HG03469 (cell line): ENCODE measurements around the gene TMEM94.
"Not testable (repeated sequence)": the region's sequence is repeated elsewhere in the genome, so short reads cannot be mapped to it uniquely, and the experiment has no call there.

Source experiments
- ATAC-seq: cut with Tn5 transposase; IDR thresholded peaks from one replicate; pipeline ENCODE4 v1.9.1; 2021; ENCODE audit warnings: mild to moderate bottlenecking, moderate library complexity, moderate number of reproducible peaks; ENCODE audit not compliant: unreplicated experiment

TMEM94 gene

DNA sequence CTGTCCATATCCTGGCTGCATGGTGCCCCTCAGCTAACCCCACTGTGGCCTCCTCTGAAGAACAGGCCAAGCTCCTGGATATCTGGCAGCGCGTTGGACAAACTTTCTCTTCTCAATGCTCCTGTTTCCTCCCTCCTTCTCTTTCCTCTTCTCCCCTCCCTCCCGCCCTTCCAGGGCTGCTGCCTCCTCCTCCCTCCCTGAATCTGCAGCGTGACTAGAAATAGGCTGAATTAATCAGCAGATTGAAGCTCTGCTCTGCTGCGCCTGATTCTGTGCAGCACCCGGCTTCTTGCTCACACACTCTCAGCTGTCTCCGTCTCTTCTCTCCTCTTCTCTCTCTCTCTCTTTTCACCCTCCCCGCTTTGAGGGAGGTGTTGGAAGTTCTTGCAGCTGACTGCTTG is 19.8 kb downstream of the TMEM94 start:
- no peak for ATAC-seq

DNA sequence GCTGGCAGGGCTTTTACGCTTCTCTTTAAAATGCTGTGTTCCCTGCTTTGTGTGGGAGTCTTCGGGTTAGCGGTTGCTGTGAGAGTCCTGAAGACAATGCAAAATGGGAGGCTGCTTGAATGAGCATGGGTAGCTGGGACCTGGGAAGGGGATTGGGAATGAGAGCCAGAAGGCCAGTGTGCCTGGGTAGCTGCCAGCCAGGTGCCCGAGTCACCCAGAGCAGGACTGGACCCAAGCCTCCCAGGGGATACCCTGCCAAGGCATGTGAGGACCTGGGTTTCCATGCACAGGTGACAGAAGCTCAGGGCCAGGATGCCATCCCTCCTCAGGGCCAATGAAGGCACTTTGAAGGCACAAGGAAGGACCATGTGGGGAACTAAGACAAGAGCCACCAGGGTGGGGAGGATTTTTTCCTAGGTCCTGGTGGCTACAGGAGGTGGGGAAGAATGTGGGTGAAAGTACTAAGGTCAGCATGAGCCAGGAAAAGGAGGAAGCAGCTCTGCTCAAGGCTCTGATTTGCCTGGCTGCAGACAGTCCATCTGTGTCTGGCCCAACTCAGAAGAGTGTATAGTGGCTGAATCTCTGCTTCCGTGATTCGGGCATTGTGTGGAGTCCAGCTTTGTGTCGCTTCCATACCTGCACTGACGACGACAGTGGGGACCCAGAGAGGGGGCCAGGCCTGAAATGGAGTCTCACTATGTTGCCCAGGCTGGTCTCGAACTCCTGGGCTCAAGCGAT is 20.5 kb downstream of the TMEM94 start:
- ATAC-seq = no peak

DNA sequence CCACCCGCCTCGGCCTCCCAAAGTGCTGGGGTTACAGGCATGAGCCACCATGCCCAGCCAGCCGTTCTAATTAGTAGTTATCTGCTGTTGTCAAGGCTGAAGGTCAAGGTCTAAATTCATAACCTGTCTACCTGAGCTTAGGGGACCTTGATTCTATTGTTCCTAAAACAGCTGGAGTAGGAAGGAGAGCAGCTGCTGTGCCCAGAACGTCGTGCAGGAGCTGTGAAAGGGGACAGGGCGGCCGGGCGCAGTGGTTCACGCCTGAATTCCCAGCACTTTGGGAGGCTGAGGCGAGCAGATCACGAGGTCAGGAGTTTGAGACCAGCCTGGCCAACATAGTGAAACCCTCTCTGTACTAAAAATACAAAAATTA is 21.0 kb downstream of the TMEM94 start:
- not testable (repeated sequence) for ATAC-seq

DNA sequence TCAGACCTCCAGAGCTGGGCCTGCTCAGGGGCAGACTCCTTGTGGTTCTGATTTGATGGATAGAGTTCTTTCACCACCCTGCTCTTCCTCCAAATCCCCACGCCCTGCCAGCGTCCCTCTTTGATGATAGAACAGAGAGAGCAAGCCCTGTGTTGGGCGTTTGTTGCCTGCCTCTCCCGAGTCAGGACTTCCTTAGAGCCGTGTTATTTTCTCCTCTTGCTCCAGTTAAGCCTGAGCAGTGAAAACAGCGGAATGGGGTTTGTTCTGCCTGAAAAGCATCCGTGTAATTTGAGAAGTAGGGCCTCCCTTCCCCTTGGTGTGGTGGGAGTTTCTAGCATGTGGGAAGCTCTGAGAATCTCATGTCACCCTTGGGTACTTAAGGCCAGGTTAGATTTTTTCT is 22.1 kb downstream of the TMEM94 start:
- ATAC-seq = no peak

DNA sequence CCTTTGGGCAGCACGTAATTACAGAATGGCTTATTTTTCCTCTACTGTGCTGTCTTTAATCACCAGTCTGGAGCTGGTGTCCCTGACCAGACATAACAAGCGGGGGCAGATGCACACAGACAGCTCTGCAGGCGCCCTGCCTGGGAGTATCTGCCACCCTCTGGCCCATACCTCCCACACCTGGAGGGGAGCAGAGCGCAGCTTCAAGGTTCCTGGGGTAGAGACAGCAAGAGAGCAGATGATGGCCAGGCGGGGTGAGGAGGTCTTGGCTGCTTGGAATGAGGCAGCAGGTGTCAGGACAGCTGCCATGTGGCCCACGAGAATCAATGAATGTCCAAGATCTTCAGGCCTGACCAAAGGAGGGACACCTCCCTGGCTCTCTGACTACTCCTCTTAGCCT is 23.8 kb downstream of the TMEM94 start:
- no peak for ATAC-seq

DNA sequence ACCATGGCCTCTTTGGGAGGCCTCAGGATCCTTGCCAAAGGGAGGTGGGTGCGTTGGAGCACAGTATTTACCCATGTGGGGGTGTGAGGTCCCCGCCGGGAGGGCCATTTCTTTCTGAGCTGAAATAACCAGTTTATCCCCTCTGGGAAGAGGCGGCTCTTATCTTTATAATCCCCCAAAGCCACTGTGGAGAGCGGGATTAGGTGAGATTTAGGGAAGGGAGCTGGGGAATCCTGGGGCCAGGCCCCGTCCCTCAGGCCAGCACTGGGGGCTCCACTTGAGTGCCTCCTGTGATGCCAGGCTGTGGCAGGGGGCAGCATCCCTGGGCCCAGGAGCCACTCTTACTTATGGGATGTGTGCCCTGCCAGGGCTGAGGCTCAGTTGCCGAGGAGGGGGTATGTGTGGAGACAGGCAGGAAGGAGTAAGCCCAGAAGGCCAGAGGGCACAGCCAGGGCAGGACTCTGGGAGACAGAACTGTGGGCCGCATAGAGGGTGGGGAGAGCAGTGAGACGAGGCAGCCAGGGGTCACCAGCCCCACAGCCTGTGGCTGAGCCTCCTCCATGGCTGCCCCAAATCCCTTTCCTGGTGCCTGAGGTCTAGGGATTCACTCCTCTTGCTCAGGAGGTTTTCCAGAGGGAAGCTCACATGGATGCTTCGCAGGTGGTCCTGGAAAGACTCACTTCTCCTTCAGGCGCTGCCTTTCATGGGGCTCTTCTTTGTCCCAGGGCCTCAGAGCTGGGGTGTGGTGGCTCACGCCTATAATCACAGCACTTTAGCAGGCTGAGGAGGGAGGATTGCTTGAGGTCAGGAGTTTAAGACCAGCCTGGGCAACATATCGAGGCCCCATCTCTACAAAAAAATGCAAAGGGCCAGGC is 25.0 kb downstream of the TMEM94 start:
- ATAC-seq = no peak

DNA sequence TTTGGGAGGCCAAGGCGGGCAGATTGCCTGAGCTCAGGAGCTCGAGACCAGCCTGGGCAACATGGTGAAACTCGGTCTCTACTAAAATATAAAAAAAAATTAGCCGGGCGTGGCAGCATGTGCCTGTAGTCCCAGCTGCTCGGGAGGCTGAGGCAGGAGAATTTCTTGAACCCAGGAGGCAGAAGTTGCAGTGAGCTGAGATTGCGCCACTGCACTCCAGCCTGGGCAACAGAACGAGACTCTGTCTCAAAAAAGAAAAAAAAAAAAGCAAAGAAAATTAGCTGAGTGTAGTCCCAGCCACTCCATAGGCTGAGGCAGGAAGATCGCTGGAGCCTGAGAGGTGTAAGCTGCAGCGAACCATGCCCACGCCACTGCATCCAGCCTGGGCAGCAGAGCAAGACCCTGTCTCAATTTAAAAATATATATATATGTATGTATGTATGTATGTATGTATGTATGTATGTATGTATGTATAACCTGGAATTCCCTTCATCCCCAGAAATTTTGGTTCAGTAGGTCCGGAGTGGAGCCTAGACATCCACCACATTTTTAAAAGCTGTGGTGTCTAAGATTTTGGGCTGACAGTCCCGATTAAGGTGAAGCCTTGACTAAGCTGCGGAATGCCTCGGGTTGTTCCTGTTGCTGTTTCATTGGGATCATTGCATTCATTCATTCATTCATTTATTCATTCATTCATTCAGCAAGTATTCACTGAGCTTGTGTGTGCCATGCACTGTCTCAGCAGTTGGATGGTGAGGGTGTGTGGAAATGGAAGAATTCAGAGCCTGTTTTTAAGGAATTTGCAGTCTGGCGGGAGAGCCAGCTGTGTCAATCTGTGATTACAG is 25.9 kb downstream of the TMEM94 start:
- ATAC-seq = no peak

DNA sequence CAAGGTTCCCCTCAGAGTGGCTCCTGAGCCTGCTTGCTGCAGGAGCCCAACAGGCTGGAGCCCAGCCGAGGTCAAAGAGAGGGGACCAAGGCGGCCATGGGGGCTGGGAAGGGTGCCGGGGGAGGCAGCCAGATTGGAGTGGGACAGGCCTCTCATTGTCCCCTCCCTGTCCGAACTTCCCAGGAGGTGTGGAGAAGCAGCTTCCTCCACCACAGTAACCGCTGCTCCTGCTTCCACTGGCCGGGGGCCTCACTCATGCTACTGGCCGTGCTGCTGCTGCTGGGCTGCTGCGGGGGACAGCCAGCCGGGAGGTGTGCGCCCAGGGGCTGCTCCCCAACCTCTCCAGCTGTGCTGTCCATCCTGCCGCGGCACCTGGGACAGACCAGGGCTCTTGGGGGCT is 29.3 kb downstream of the TMEM94 start:
- no peak for ATAC-seq

DNA sequence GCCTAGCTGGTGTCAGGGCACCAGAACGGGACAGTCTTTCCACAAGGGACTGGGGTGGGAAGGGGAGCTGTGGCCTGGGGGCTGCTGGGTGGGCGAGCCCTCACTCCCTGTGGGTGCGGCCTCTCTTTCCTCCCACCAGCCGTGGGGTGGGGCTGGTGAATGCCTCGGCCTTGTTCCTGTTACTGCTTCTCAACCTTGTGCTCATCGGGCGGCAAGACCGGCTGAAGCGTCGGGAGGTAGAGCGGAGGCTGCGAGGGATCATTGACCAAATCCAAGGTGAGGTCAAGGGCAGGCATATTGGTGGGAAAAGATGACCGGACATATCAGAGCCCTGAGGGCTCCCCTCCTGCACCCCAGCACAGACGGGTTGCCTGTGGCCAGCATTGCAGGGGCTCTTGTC is 29.7 kb downstream of the TMEM94 start:
- no peak for ATAC-seq

DNA sequence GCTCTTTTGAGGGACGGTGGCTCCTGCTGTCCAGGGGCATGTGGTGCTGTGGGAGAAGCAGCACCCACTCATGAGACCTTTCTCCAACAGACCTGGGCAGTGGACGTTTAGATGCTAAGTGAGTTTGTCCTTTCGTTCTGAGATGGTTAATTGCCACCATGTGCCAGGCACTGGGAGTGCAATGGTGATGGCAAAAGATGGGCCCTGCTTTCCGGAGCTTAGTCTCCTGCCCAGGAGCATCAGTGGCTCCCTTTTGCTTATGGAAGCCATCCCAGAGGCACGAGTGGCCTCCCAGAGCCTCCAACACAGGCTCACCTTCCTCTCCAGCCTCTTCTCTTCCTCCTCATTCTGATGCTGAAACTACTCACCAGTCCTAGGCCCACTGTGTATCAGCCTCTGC is 30.5 kb downstream of the TMEM94 start:
- ATAC-seq = no peak

- no peak for ATAC-seq
Measured at GRCh38 chr17:75487351-75488070, 31.1 kb downstream of the TMEM94 start.

GRCh38 chr17:75488693-75489510 is 32.5 kb downstream of the TMEM94 start:
- ATAC-seq = no peak

DNA sequence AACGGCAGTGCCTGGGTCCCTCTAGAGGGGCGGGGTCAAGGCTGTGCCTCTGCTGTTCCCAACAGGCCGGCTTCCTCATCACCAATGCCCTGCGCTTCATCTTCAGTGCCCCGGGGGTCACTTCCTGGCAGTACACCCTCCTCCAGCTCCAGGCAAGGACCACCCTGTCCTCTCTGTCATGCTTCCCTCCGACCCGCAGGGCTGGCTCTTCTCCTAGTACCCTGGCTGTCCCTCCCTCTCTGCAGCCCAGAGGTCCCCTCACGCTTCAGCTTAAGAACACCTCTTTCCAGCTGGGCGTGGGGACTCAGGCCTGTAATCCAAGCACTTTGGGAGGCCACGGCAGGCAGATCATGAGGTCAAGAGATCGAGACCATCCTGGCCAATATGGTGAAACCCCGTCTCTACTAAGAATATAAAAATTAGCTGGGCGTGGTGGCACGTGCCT is 33.1 kb downstream of the TMEM94 start:
- ATAC-seq = no peak

DNA sequence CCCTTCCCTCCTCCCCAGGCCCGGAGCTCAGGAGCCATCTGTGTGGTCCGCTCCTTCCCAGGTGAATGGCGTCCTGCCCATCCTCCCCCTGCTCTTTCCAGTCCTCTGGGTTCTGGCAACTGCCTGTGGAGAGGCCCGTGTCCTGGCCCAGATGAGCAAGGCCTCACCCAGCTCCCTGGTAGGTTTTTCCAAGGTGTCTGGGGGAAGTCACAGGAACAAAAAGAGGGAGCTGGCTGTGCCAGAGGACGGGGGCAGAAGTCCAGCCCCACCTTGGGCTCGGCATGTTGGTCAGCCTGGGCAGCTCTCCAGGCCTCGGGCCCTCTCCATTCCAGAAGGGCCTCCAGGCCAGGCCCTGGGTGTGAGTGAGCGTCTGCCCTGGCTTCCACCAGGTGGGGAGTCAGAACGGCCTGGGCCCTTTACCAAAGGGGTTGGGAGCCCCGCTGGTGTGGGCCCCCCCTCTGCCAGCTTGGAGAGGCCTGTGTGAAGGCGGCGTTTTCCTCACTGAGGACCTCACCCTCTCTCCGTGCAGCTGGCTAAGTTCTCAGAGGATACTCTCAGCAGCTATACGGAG is 33.8 kb downstream of the TMEM94 start:
- ATAC-seq = no peak

DNA sequence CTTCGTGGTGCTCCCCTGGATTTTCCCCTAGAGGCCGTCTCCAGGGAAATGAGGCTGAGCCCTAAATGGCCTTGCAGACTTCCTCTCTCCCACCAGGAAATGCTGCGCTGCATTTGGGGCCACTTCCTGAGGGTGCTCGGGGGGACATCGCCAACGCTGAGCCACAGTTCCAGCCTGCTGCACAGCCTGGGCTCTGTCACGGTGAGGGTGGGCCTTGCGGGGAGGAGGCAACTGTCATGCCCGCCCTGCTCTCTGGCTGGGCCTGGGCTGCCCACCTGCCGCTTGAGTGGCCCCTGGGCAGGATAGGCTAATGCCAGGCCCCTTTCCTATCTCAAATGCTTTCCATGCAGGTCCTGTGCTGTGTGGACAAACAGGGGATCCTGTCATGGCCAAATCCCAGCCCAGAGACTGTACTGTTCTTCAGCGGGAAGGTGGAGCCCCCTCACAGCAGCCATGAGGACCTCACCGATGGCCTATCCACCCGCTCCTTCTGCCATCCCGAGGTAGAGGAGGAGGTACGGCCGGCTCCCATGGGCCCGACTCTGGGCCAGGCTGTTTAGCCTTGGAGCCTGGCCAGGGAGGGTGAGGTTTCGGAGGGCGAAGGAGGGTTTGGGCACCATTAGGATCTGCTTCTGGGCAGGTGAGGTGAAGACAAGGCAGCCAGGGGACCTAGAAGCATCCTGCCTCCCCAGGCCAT is 34.7 kb downstream of the TMEM94 start:
- ATAC-seq = no peak

DNA sequence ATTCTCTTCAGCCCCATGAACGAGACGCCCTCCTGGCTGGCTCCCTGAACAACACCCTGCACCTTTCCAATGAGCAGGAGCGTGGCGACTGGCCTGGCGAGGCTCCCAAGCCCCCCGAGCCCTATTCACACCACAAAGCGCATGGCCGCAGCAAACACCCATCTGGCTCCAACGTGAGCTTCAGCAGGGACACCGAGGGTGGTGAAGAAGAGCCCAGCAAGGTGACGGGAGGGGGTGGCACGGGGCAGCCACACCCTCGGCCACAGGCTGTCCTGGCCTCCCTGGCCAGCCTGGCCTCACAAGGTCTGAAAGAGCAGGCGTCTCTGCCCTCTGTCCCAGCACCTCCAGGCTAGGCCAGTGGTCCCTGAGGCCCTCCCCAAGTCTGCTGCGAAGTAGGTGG is 35.2 kb downstream of the TMEM94 start:
- no peak for ATAC-seq

- ATAC-seq = no peak
Measured at GRCh38 chr17:75492555-75493168, 36.2 kb downstream of the TMEM94 start.

GRCh38 chr17:75493476-75494129 is 37.2 kb downstream of the TMEM94 start:
- no peak for ATAC-seq
